GM21825 (cell line): ENCODE results near the gene SSX4B.
"Not testable (repeated sequence)": the region's sequence is repeated elsewhere in the genome, so short reads cannot be mapped to it uniquely, and the experiment has no call there.

Experiments used
- ATAC-seq: cut with Tn5 transposase; IDR thresholded peaks from one replicate; pipeline ENCODE4 v1.9.1; 2021; ENCODE audit warnings: mild to moderate bottlenecking, moderate library complexity; ENCODE audit not compliant: unreplicated experiment

Gene SSX4B

DNA sequence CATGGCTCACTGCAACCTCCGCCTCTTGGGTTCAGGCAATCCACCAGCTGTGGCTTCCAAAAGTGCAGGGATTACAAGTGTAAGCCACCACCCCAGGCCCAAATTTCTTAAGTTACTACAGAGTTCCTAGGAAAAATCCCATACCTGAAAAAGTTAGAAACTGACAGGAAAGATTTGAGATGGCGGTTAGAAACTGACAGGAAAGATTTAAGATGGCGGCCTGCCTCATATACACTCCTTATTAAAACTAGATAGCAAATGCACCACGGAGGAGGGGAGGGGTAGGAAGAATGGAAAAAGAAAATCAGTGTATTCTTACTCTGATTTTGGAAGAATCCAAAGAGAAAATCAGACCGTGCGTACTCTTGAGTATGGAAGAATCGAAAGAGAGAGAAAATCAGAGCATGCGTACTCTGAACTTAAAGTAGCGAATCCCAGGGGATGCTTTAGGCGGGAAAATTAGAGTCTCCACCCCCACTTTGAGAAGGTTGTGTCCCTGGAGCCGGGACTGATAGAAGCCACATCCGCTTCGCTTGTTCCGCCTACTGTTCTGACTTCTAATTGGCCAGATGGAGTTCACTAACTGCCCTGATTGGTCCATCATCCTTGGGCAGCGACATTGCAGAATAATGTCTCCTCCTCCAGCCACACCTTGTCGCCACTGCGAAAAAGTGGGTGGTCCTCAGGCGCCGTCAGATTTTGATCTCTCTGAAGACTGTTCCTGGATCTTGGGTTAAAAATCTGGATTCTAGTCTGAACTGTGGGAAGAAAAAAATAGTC lies 55.3 kb downstream of the SSX4B start, which contains the start of gene SSX3:
TSS of gene SSX3 (minus strand) at position 389 of the 780 bp plus-strand sequence. CDS start 1,454 bp downstream, outside the sequence.
- ATAC-seq, result not testable (repeated sequence)
